ENCODE data around the gene MSANTD2.

- TF ChIP-seq CTCF (conservative IDR thresholded peaks at IDR 0.05) (no peak), ZFX (IDR thresholded peaks at IDR 0.05) (no peak)
Observed at GRCh38 chr11:124725719-124726105, 74.5 kb downstream of the MSANTD2 start.
